Loucy (cell line): Measurements from ENCODE around the gene MAP4K5.

Source experiments
- H2AFZ ChIP-seq: fragments of 200-600 bp; sonication (generic); 2 replicates; pipeline ENCODE4 v1.6.0; 2016; ENCODE audit warnings: antibody characterized with exemption, mild to moderate bottlenecking, low read length, moderate library complexity
- H3F3A ChIP-seq: fragments of 200-600 bp; 2 replicates; pipeline ENCODE4 v1.6.0; 2016; ENCODE audit warnings: antibody characterized with exemption, low read depth, mild to moderate bottlenecking
- H3K27me3 ChIP-seq: fragments of 200-600 bp; sonication (generic); 2 replicates; pipeline ENCODE4 v1.6.1; 2014; ENCODE audit warnings: low read length, mild to moderate bottlenecking; ENCODE audit not compliant: insufficient read depth, poor library complexity, severe bottlenecking
- H3K36me3 ChIP-seq: fragments of 200-600 bp; sonication (generic); 2 replicates; pipeline ENCODE4 v1.6.1; 2016; ENCODE audit warnings: low read length; ENCODE audit not compliant: insufficient read depth
- H3K4me1 ChIP-seq: fragments of 200-600 bp; sonication (generic); 2 replicates; pipeline ENCODE4 v1.5.1; 2014; ENCODE audit warnings: low read length, mild to moderate bottlenecking; ENCODE audit not compliant: insufficient read depth, poor library complexity, severe bottlenecking
- H3K4me2 ChIP-seq: fragments of 200-600 bp; sonication (generic); 2 replicates; pipeline ENCODE4 v1.6.0; 2014; ENCODE audit warnings: antibody characterized with exemption, low read length, low read depth, mild to moderate bottlenecking; ENCODE audit not compliant: poor library complexity, severe bottlenecking
- H3K4me3 ChIP-seq: fragments of 200-600 bp; sonication (generic); 2 replicates; pipeline ENCODE4 v1.5.1; 2014; ENCODE audit warnings: low read length, mild to moderate bottlenecking, mixed read lengths; ENCODE audit not compliant: poor library complexity, severe bottlenecking
- H3K79me2 ChIP-seq: fragments of 200-600 bp; sonication (generic); 2 replicates; pipeline ENCODE4 v1.6.1; 2014; ENCODE audit warnings: low read length; ENCODE audit not compliant: insufficient read depth
- H3K9ac ChIP-seq: fragments of 200-600 bp; sonication (generic); 2 replicates; pipeline ENCODE4 v1.6.0; 2014; ENCODE audit warnings: mild to moderate bottlenecking, low read depth, low read length, moderate library complexity; ENCODE audit not compliant: poor library complexity, severe bottlenecking
- H3K9me2 ChIP-seq: fragments of 200-600 bp; sonication (generic); replicated peaks from 2 replicates; pipeline ENCODE4 v1.6.1; 2016; ENCODE audit warnings: low read depth, low read length, mixed read lengths
- H3K9me3 ChIP-seq: fragments of 200-600 bp; sonication (generic); 2 replicates; pipeline ENCODE4 v1.6.1; 2014; ENCODE audit warnings: mild to moderate bottlenecking, antibody characterized with exemption, low read length, low read depth; ENCODE audit not compliant: insufficient read depth
- H4K20me1 ChIP-seq: fragments of 200-600 bp; sonication (generic); 2 replicates; pipeline ENCODE4 v1.6.0; 2014; ENCODE audit warnings: antibody characterized with exemption, low read length, mild to moderate bottlenecking; ENCODE audit not compliant: insufficient read depth, poor library complexity, severe bottlenecking
- CTCF ChIP-seq: fragments of 200-600 bp; sonication (generic); conservative IDR thresholded peaks from 2 replicates; pipeline ENCODE4 v1.5.1; 2014; ENCODE audit warnings: mild to moderate bottlenecking, antibody characterized with exemption, low read length
- EZH2phosphoT487 ChIP-seq: fragments of 200-600 bp; IDR thresholded peaks from 2 replicates; pipeline ENCODE4 v1.6.1; 2018; ENCODE audit warnings: antibody characterized with exemption, mild to moderate bottlenecking, moderate library complexity, borderline replicate concordance

Gene MAP4K5

GRCh38 chr14:50452296-50452695 is 80.1 kb downstream of the MAP4K5 start:
- Histone ChIP-seq H3K4me2 (no peak overlapping the region), H3K9ac (no peak overlapping the region), H3K9me3 (peaks cover 5% of the 10 kb centered on the region; the same call in 1 of the 2 replicates), H2AFZ (no peak overlapping the region), H3K4me1 (no peaks in the 10 kb centered on the region), H4K20me1 (no peaks in the 10 kb centered on the region), H3K36me3 (peaks cover 74% of the 10 kb centered on the region), H3K4me3 (no peak overlapping the region), H3F3A (0 out of 2 replicates have a peak, but pooled peaks cover 3% of the 10 kb centered on the region), H3K27me3 (no peaks in the 10 kb centered on the region), H3K79me2 (no peaks in the 10 kb centered on the region), H3K9me2 (no peaks in the 10 kb centered on the region)
- TF ChIP-seq CTCF (no peak), EZH2phosphoT487 (no peak)

GRCh38 chr14:50451854-50452253 is 80.5 kb downstream of the MAP4K5 start:
- H3K4me2 ChIP-seq: no peak overlapping the region
- peaks cover 74% of the 10 kb centered on the region for H3K36me3 ChIP-seq
- no peaks in the 10 kb centered on the region for H4K20me1 ChIP-seq
- H3K4me3 ChIP-seq: no peak overlapping the region
- H3K9ac ChIP-seq: no peak overlapping the region
- 0 out of 2 replicates have a peak, but pooled peaks cover 3% of the 10 kb centered on the region for H3F3A ChIP-seq
- H3K9me3 ChIP-seq: peaks cover 5% of the 10 kb centered on the region; the same call in 1 of the 2 replicates
- no peaks in the 10 kb centered on the region for H3K9me2 ChIP-seq
- TF ChIP-seq CTCF (no peak), EZH2phosphoT487 (no peak)
- H3K4me1 ChIP-seq: no peaks in the 10 kb centered on the region
- no peaks in the 10 kb centered on the region for H3K79me2 ChIP-seq
- no peaks in the 10 kb centered on the region for H3K27me3 ChIP-seq
- no peak overlapping the region for H2AFZ ChIP-seq

GRCh38 chr14:50447461-50447860 is 84.9 kb downstream of the MAP4K5 start:
- Histone ChIP-seq H3K36me3 (peaks cover 79% of the 10 kb centered on the region; the same call in 1 of the 2 replicates), H3K27me3 (no peaks in the 10 kb centered on the region), H3K79me2 (no peaks in the 10 kb centered on the region), H3K9me3 (peaks cover 5% of the 10 kb centered on the region; the same call in 1 of the 2 replicates), H3F3A (0 out of 2 replicates have a peak, but pooled peaks cover 3% of the 10 kb centered on the region), H2AFZ (no peak overlapping the region), H3K9ac (no peak overlapping the region), H3K4me1 (no peaks in the 10 kb centered on the region), H3K4me3 (no peak overlapping the region), H4K20me1 (no peaks in the 10 kb centered on the region), H3K4me2 (no peak overlapping the region), H3K9me2 (no peaks in the 10 kb centered on the region)
- no peak for TF ChIP-seq CTCF
- TF ChIP-seq EZH2phosphoT487: no peak
